Suppressor macrophage treated with lipopolysaccharide for 4 hours (primary cell): ENCODE measurements around the gene TRIM7.
A peak's percentile ranks its signal among the peaks of the same experiment; 100 is the strongest.
"Not testable (repeated sequence)": the region's sequence is repeated elsewhere in the genome, so short reads cannot be mapped to it uniquely, and the experiment has no call there.

Source experiments
- DNase-seq: peaks from one replicate; pipeline ENCODE4 v3.0.0-alpha.2; 2020

The TRIM7 gene

GRCh38 chr5:181232593-181232992, 27.6 kb upstream of the TRIM7 start:
- no peak for DNase-seq

GRCh38 chr5:181231432-181231831, 26.4 kb upstream of the TRIM7 start:
- no peak for DNase-seq

GRCh38 chr5:181230551-181230950, 25.6 kb upstream of the TRIM7 start:
- DNase-seq, result no peak

- no peak for DNase-seq
Measured at GRCh38 chr5:181229996-181230395, 25.0 kb upstream of the TRIM7 start.

GRCh38 chr5:181224390-181225229, 19.6 kb upstream of the TRIM7 start:
- no peak for DNase-seq

GRCh38 chr5:181223729-181224389, 18.9 kb upstream of the TRIM7 start:
- DNase-seq, result no peak

GRCh38 chr5:181223058-181223728, 18.2 kb upstream of the TRIM7 start, which contains the start of gene TRIM41:
TSS of gene TRIM41 (plus strand) at chr5:181223281. CDS start at chr5:181224000, 719 bp downstream.
- DNase-seq, result peak; percentile 98

GRCh38 chr5:181222630-181223057, 17.6 kb upstream of the TRIM7 start:
- DNase-seq, result no peak

GRCh38 chr5:181221792-181222629, 17.0 kb upstream of the TRIM7 start:
- DNase-seq, result peak; percentile 91

GRCh38 chr5:181221105-181221791, 16.3 kb upstream of the TRIM7 start:
- DNase-seq, result no peak

- DNase-seq, result no peak
Measured at GRCh38 chr5:181220178-181220515, 15.2 kb upstream of the TRIM7 start.

GRCh38 chr5:181219262-181220177, 14.5 kb upstream of the TRIM7 start:
- no peak for DNase-seq

- peak; percentile 7 for DNase-seq
Measured at GRCh38 chr5:181218795-181219124, 13.8 kb upstream of the TRIM7 start.

GRCh38 chr5:181217803-181218062, 12.7 kb upstream of the TRIM7 start:
- DNase-seq, result no peak

- DNase-seq, result peak; percentile 41
Measured at GRCh38 chr5:181217111-181217802, 12.3 kb upstream of the TRIM7 start.

- no peak for DNase-seq
Measured at GRCh38 chr5:181215997-181216989, 11.3 kb upstream of the TRIM7 start.

GRCh38 chr5:181214249-181214648, 9.3 kb upstream of the TRIM7 start:
- not testable (repeated sequence) for DNase-seq

GRCh38 chr5:181212934-181213333, 7.9 kb upstream of the TRIM7 start:
- no peak for DNase-seq

GRCh38 chr5:181212080-181212479, 7.1 kb upstream of the TRIM7 start:
- DNase-seq, result no peak

GRCh38 chr5:181211208-181211607, 6.2 kb upstream of the TRIM7 start:
- no peak for DNase-seq
